Measurements from ENCODE around the gene SMIM31.

GRCh38 chr4:164789047-164789446 lies 35.1 kb downstream of the SMIM31 start:
- TF ChIP-seq POLR2A (IDR thresholded peaks at IDR 0.05) (no peak), CTCF (IDR thresholded peaks at IDR 0.05) (no peak)
